ENCODE measurements around the gene BCAS1. TPM values are rescaled to one million over a fixed set of nuclear protein-coding genes. Genes with fewer than 3 reads are reported as not detected.

Gene BCAS1
- polyA plus RNA-seq, 1 of the 3 experiments (the other 2 are of a cell fraction), result not detected

DNA sequence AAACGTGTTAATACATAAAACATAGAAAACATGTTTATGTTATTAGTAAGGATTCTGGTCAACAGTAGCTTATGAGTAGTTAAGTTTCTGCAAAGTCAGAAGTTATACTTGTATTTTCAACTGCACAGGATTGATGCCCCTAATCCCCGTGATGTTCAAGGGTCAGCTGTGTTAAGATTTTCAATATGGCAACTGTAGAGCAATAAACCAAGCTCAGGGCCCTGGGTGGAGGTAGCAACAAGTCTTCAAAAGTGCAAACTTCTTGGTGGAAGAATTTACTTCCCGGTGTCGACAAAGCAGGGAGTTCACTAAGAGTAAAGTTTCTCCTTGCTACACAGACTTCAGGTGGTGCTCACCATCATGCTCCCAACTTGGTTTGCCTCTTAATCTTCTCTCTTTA, 4.1 kb upstream of the BCAS1 start:
- no peak for DNase-seq
- no peaks in the 10 kb centered on the region; the same call in 1 of the 2 replicates for H3K27me3 ChIP-seq (ENCODE audit: insufficient read depth)
- no peaks in the 10 kb centered on the region for H3F3A ChIP-seq (replicated peaks; ENCODE audit: insufficient read depth)
- H3K9ac ChIP-seq, result no peak overlapping the region
- H3K79me2 ChIP-seq (ENCODE audit: insufficient read depth), result no peaks in the 10 kb centered on the region
- POLR2A ChIA-PET, result no interaction called here
- H2AFZ ChIP-seq (ENCODE audit: low read depth), result no peak overlapping the region
- no peaks in the 10 kb centered on the region for H3K9me2 ChIP-seq
- H4K20me1 ChIP-seq (ENCODE audit: insufficient read depth), result no peaks in the 10 kb centered on the region
- no peaks in the 10 kb centered on the region for H3K36me3 ChIP-seq (replicated peaks in 1 of 2; ENCODE audit: control insufficient read depth in 1 of 2, insufficient read depth in 2 of 2, low read length in 1 of 2)
- no peaks in the 10 kb centered on the region; a peak in 2 of 4 replicates for H3K4me1 ChIP-seq (ENCODE audit: control insufficient read depth in 1 of 2, insufficient read depth in 2 of 2, low read depth in 1 of 2, low read length in 1 of 2)
- CTCF ChIA-PET, result interaction anchor here (0.7 to 1.5 kb wide), 3 partner anchors 12 to 29 kb away, joined by 3 to 4 read pairs (median 3); no protein-coding TSS in a partner anchor
- H3K27ac ChIP-seq (ENCODE audit: low read depth in 2 of 2, low read length in 1 of 2), result no peak overlapping the region
- no peak overlapping the region for H3K4me3 ChIP-seq (ENCODE audit: low read depth in 2 of 2, low read length in 1 of 2)
- H3K9me3 ChIP-seq, result no peaks in the 10 kb centered on the region
- WGBS (ENCODE audit: low lambda C conversion rate), result 51% methylated on average over 4 of the region's 4 CpGs
- H3K4me2 ChIP-seq, result no peak overlapping the region
- no peak for TF ChIP-seq GABPA (IDR thresholded peaks at IDR 0.05; ENCODE audit: low read depth)
- TF ChIP-seq CHD2 (IDR thresholded peaks at IDR 0.05; ENCODE audit: low read length, partially characterized antibody), result no peak
- TF ChIP-seq EZH2phosphoT487 (IDR thresholded peaks at IDR 0.05; ENCODE audit: borderline replicate concordance, low read depth), result no peak
- TF ChIP-seq, protein P1, sequence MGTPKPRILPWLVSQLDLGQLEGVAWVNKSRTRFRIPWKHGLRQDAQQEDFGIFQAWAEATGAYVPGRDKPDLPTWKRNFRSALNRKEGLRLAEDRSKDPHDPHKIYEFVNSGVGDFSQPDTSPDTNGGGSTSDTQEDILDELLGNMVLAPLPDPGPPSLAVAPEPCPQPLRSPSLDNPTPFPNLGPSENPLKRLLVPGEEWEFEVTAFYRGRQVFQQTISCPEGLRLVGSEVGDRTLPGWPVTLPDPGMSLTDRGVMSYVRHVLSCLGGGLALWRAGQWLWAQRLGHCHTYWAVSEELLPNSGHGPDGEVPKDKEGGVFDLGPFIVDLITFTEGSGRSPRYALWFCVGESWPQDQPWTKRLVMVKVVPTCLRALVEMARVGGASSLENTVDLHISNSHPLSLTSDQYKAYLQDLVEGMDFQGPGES (IDR thresholded peaks at IDR 0.05; ENCODE audit: low read depth, low read length), result no peak
- TF ChIP-seq MXI1 (IDR thresholded peaks at IDR 0.05; ENCODE audit: low read depth, low read length), result no peak
- TF ChIP-seq, protein P2, sequence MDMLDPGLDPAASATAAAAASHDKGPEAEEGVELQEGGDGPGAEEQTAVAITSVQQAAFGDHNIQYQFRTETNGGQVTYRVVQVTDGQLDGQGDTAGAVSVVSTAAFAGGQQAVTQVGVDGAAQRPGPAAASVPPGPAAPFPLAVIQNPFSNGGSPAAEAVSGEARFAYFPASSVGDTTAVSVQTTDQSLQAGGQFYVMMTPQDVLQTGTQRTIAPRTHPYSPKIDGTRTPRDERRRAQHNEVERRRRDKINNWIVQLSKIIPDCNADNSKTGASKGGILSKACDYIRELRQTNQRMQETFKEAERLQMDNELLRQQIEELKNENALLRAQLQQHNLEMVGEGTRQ (IDR thresholded peaks at IDR 0.05; ENCODE audit: borderline replicate concordance, low read depth, low read length), result no peak
- no peak for TF ChIP-seq SIN3A (IDR thresholded peaks at IDR 0.05; ENCODE audit: borderline replicate concordance, low read depth, low read length)

DNA sequence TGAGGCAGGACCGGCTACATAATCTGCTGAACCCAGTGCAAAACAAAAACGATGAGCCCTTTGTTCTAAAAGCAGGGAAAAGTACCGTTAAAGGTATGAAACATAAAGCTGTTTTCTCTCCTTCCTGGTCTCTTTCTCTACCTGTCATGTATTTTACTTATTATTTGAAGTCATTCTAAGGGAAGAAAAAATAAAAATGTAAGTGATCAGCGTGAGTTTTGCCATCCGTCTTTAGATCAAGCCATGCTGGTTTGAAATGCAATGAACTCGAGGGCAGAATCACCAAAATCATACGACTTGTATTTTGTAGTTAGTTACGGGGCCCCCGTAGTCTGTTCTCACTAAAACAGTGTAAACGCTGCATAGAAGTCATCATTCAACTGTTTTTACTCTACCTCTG, 2.9 kb upstream of the BCAS1 start:
- no peaks in the 10 kb centered on the region for H3K36me3 ChIP-seq (replicated peaks in 1 of 2; ENCODE audit: control insufficient read depth in 1 of 2, insufficient read depth in 2 of 2, low read length in 1 of 2)
- H3K9me2 ChIP-seq, result no peaks in the 10 kb centered on the region
- H3K9ac ChIP-seq, result no peak overlapping the region
- H3K4me3 ChIP-seq (ENCODE audit: low read depth in 2 of 2, low read length in 1 of 2), result no peak overlapping the region
- no peaks in the 10 kb centered on the region for H3K79me2 ChIP-seq (ENCODE audit: insufficient read depth)
- 60% methylated on average over 10 of the region's 10 CpGs for WGBS (ENCODE audit: low lambda C conversion rate)
- TF ChIP-seq, protein P3, sequence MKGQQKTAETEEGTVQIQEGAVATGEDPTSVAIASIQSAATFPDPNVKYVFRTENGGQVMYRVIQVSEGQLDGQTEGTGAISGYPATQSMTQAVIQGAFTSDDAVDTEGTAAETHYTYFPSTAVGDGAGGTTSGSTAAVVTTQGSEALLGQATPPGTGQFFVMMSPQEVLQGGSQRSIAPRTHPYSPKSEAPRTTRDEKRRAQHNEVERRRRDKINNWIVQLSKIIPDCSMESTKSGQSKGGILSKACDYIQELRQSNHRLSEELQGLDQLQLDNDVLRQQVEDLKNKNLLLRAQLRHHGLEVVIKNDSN (IDR thresholded peaks at IDR 0.05; ENCODE audit: borderline replicate concordance, low read depth), result no peak
- TF ChIP-seq RCOR1 (IDR thresholded peaks at IDR 0.05; ENCODE audit: low read length) (no peak), FOXM1 (IDR thresholded peaks at IDR 0.05; ENCODE audit: low read depth) (no peak), RFX5 (IDR thresholded peaks at IDR 0.05; ENCODE audit: low read length) (no peak), SMC3 (IDR thresholded peaks at IDR 0.05; ENCODE audit: low read depth, low read length) (no peak), POLR2AphosphoS5 (IDR thresholded peaks at IDR 0.05; ENCODE audit: low read depth, low read length) (no peak), EZH2phosphoT487 (IDR thresholded peaks at IDR 0.05; ENCODE audit: borderline replicate concordance, low read depth) (no peak), TCF12 (IDR thresholded peaks at IDR 0.05) (no peak), EP300 (IDR thresholded peaks at IDR 0.05; ENCODE audit: borderline replicate concordance in 1 of 2, low read depth in 1 of 2, low read length in 1 of 2) (no peak)
- H3F3A ChIP-seq (replicated peaks; ENCODE audit: insufficient read depth), result no peaks in the 10 kb centered on the region
- no peak for DNase-seq
- CTCF ChIA-PET, result interaction anchor here (1.2 to 1.5 kb wide), 2 partner anchors 10 to 31 kb away, joined by 3 to 7 read pairs; no protein-coding TSS in a partner anchor
- H3K4me1 ChIP-seq (ENCODE audit: control insufficient read depth in 1 of 2, insufficient read depth in 2 of 2, low read depth in 1 of 2, low read length in 1 of 2), result no peaks in the 10 kb centered on the region; a peak in 2 of 4 replicates
- H3K27ac ChIP-seq (ENCODE audit: low read depth in 2 of 2, low read length in 1 of 2), result no peak overlapping the region
- H3K4me2 ChIP-seq, result no peak overlapping the region
- H2AFZ ChIP-seq (ENCODE audit: low read depth), result no peak overlapping the region
- H3K27me3 ChIP-seq (ENCODE audit: insufficient read depth), result no peaks in the 10 kb centered on the region; the same call in 1 of the 2 replicates
- no peaks in the 10 kb centered on the region for H3K9me3 ChIP-seq
- H4K20me1 ChIP-seq (ENCODE audit: insufficient read depth), result no peaks in the 10 kb centered on the region
- POLR2A ChIA-PET, result no interaction called here

All from SK-N-SH (cell line).